Nephron (organoid): ENCODE results near the gene RANBP17.

Source experiments
- H3K27ac Mint-ChIP-seq, 3 experiments: 2 replicates each; pipeline ENCODE4 v1.8.0; 2020; ENCODE audit warnings: mixed read lengths in 3 of 3, mild to moderate bottlenecking in 2 of 3, moderate library complexity in 1 of 3
- H3K27me3 Mint-ChIP-seq: 2 replicates; pipeline ENCODE4 v1.8.0; 2021; ENCODE audit warnings: low read depth, mild to moderate bottlenecking, moderate library complexity, mixed read lengths
- H3K36me3 Mint-ChIP-seq: 2 replicates; pipeline ENCODE4 v1.8.0; 2020; ENCODE audit warnings: low read depth, mixed read lengths
- H3K4me1 Mint-ChIP-seq: 2 replicates; pipeline ENCODE4 v1.8.0; 2020; ENCODE audit warnings: mixed read lengths
- H3K4me3 Mint-ChIP-seq, 3 experiments: 2 replicates each; pipeline ENCODE4 v1.8.0; 2020; ENCODE audit warnings: mild to moderate bottlenecking in 3 of 3, mixed read lengths in 3 of 3, moderate library complexity in 2 of 3
- H3K9me3 Mint-ChIP-seq: 2 replicates; pipeline ENCODE4 v1.8.0; 2020; ENCODE audit warnings: mixed read lengths
- CTCF ChIP-seq, 3 experiments: fragments of 200-600 bp; sonication (generic); IDR thresholded peaks; one replicate each; pipeline ENCODE4 v1.5.0; 2021; ENCODE audit warnings: antibody characterized with exemption in 3 of 3; ENCODE audit not compliant: unreplicated experiment in 3 of 3

The RANBP17 gene

GRCh38 chr5:170857066-170857465, 4.8 kb upstream of the RANBP17 start:
- Mint-ChIP-seq H3K27ac (no peak overlapping the region), H3K4me1 (peaks cover 9% of the 10 kb centered on the region), H3K4me3 (no peak overlapping the region), H3K36me3 (peaks cover 10% of the 10 kb centered on the region), H3K9me3 (peaks cover 23% of the 10 kb centered on the region), H3K27me3 (no peaks in the 10 kb centered on the region)
- TF ChIP-seq CTCF (IDR thresholded peaks at IDR 0.05; ENCODE audit: unreplicated experiment in 3 of 3): no peak

DNA sequence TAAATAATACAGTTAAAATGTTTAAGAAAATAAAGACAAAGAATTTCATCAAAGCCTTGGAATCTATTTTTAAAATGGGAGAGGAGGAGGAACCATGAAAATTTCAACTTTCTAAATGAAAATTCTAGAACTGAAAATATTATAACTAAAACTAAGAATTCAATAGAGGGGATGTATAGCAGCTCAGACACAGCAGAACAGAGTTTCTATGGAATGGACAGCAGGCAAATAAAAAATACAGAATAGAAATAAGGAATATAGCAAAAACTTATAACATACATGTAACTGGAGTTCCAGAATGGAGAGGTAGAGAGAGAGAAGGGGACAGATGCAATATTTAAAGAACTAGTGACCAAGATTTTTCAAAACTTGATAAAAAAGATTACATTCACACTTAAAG, 1.4 kb upstream of the RANBP17 start:
- peak overlapping the region; percentile 86 to 92 (median 91) for H3K4me3 Mint-ChIP-seq
- H3K9me3 Mint-ChIP-seq: peaks cover 23% of the 10 kb centered on the region
- H3K36me3 Mint-ChIP-seq: peaks cover 15% of the 10 kb centered on the region

GRCh38 chr5:170860818-170861666, 776 bp upstream of the RANBP17 start:
- Mint-ChIP-seq H3K4me3 (peak overlapping the region; percentile 86 to 92 (median 91)), H3K36me3 (peaks cover 18% of the 10 kb centered on the region), H3K4me1 (peaks cover 22% of the 10 kb centered on the region), H3K27ac (peak overlapping the region in 2 of 3 experiments; percentile 15 to 43), H3K9me3 (peaks cover 23% of the 10 kb centered on the region), H3K27me3 (no peaks in the 10 kb centered on the region)
- TF ChIP-seq CTCF (IDR thresholded peaks at IDR 0.05; ENCODE audit: unreplicated experiment in 3 of 3): no peak

More for the DNA sequence above, 1.4 kb upstream of the RANBP17 start:
- H3K27me3 Mint-ChIP-seq: no peaks in the 10 kb centered on the region
- no peak overlapping the region for H3K27ac Mint-ChIP-seq
- TF ChIP-seq CTCF (IDR thresholded peaks at IDR 0.05; ENCODE audit: unreplicated experiment in 3 of 3): no peak
- peaks cover 22% of the 10 kb centered on the region for H3K4me1 Mint-ChIP-seq

- Mint-ChIP-seq H3K4me3 (peak overlapping the region; percentile 86 to 92 (median 91)), H3K9me3 (peaks cover 23% of the 10 kb centered on the region), H3K27me3 (no peaks in the 10 kb centered on the region), H3K4me1 (peaks cover 22% of the 10 kb centered on the region), H3K36me3 (peaks cover 20% of the 10 kb centered on the region), H3K27ac (peak overlapping the region in 2 of 3 experiments; percentile 15 to 43)
- no peak for TF ChIP-seq CTCF (IDR thresholded peaks at IDR 0.05; ENCODE audit: unreplicated experiment in 3 of 3)
Observed at GRCh38 chr5:170861667-170861916, 226 bp upstream of the RANBP17 start.

DNA sequence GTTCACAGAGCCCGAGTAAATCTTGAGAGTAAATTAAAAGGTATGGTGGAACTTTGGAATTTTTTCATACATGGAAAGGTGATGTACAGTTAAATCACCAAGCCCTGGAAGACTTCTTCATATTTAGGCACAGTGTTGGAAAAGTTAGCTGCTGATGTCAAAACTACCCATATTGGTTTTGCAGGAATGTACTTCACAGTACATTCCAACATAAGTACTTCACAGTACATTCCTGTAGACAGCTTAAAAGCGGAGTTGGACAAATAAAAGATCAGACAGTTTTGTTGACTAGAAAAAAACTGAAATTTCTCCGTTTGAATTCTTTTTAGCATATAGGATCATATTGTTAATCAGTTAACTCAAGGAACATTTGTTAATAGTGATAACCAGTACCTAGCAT, 1.8 kb downstream of the RANBP17 start:
- Mint-ChIP-seq H3K36me3 (peaks cover 20% of the 10 kb centered on the region), H3K27ac (no peak overlapping the region), H3K4me1 (peaks cover 22% of the 10 kb centered on the region), H3K4me3 (peak overlapping the region; percentile 84 to 88 (median 86)), H3K27me3 (no peaks in the 10 kb centered on the region), H3K9me3 (peaks cover 20% of the 10 kb centered on the region)
- no peak for TF ChIP-seq CTCF (IDR thresholded peaks at IDR 0.05; ENCODE audit: unreplicated experiment in 3 of 3)

GRCh38 chr5:170865622-170866021, 3.8 kb downstream of the RANBP17 start:
- Mint-ChIP-seq H3K36me3 (peaks cover 23% of the 10 kb centered on the region), H3K27ac (no peak overlapping the region), H3K27me3 (no peaks in the 10 kb centered on the region), H3K9me3 (peaks cover 16% of the 10 kb centered on the region), H3K4me1 (peaks cover 20% of the 10 kb centered on the region), H3K4me3 (no peak overlapping the region)
- TF ChIP-seq CTCF (IDR thresholded peaks at IDR 0.05; ENCODE audit: unreplicated experiment in 3 of 3): no peak
